Activated T-helper 17 cell treated with anti-CD3 and anti-CD28 coated beads, Interleukin-2, amount 50 U/mL, for 72 hours (primary cell): ENCODE measurements around the gene PLB1. TPM values are rescaled to one million over a fixed set of nuclear protein-coding genes. Genes with fewer than 3 reads are reported as not detected.

ENCODE experiments used
- ATAC-seq: fragments of 150-1000 bp; cut with Tn5 transposase; replicated peaks from 2 replicates; pipeline ENCODE4 v1.10.0; 2021; ENCODE audit warnings: mild to moderate bottlenecking, moderate library complexity
- H3K27ac Mint-ChIP-seq: one replicate; pipeline ENCODE4 v1.8.0; 2022; ENCODE audit warnings: mixed read lengths
- H3K27me3 Mint-ChIP-seq: one replicate; pipeline ENCODE4 v1.8.0; 2022; ENCODE audit warnings: mixed read lengths
- H3K36me3 Mint-ChIP-seq: one replicate; pipeline ENCODE4 v1.8.0; 2022; ENCODE audit warnings: low read depth, mild to moderate bottlenecking, mixed read lengths
- H3K4me1 Mint-ChIP-seq: one replicate; pipeline ENCODE4 v1.8.0; 2022; ENCODE audit warnings: mixed read lengths
- H3K4me3 Mint-ChIP-seq: one replicate; pipeline ENCODE4 v1.8.0; 2022; ENCODE audit warnings: mild to moderate bottlenecking, mixed read lengths
- H3K9me3 Mint-ChIP-seq: one replicate; pipeline ENCODE4 v1.8.0; 2022; ENCODE audit warnings: mixed read lengths
- total RNA-seq, 2 donors: library from RNA; stranded (reverse); gene quantifications; one replicate each; pipeline ENCODE4 v1.2.3, GENCODE V29; 2022

Gene PLB1
- total RNA-seq, 2 donors from 2014 or later: 0.61 to 0.90 TPM

DNA sequence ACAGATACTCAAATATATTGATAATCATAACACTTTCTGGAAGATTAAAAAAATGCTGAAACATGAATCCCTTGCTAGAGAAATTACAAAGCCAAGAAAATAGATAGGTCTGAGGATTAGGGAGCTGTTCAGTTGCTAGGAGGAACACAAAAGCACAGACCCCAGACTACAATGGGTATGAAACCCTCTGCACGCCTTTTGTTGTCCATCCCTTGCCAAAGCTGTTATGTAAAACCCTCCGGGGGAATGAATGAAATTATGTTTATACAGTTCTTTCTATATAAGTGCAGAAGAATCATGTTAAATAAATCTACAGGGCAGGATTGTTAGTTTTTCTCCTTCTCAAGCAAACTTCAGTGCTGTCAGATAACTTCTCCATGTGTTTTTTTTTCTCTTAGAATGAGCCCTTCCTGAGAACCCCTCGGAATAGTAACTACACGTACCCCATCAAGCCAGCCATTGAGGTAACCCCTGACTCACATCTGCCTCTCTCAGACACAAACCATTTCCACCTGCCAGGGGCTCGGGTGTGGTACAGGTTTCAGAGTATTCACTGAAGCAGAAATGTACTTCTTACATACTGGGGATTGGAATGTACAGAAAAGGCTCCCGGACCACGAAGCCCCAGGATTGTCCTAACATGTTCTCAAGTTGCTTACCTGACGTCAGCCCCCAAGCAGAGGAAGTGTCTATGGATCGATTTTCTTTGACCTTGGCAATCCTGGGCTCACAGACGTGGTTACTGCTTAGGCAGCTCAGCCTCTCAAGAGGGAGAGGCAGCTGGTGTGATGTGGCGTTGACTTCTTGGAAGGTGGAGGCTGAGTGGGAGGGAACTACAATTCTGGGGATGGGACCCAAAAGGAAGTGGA, 118.0 kb downstream of the PLB1 start:
- no peaks in the 10 kb centered on the region for H3K27me3 Mint-ChIP-seq
- H3K4me1 Mint-ChIP-seq: peaks cover 22% of the 10 kb centered on the region
- H3K27ac Mint-ChIP-seq: no peak overlapping the region
- H3K9me3 Mint-ChIP-seq: no peaks in the 10 kb centered on the region
- ATAC-seq: peak; percentile 77
- H3K36me3 Mint-ChIP-seq: no peaks in the 10 kb centered on the region
- H3K4me3 Mint-ChIP-seq: no peak overlapping the region

DNA sequence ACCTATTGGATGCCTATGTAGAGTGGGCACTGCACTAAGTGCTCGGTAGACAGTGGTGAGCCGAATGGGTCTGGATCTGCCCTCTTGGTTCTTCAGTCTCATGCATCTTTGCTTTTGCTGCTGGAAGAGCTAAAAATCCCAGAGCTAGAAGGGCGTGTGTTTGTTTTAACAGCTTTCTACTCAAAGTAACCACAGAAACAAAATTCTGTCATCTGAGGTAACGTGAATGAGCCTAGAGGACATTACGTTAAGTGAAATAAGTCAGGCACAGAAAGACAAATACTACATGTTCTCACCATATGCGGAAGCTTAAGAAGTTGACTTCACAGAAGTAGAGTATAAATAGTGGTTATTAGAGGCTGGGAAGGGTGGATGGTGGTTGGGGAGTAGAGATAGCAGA, 119.8 kb downstream of the PLB1 start:
- no peak overlapping the region for H3K4me3 Mint-ChIP-seq
- H3K27me3 Mint-ChIP-seq: no peaks in the 10 kb centered on the region
- H3K27ac Mint-ChIP-seq: no peak overlapping the region
- no peak for ATAC-seq
- H3K4me1 Mint-ChIP-seq: peaks cover 31% of the 10 kb centered on the region
- no peaks in the 10 kb centered on the region for H3K36me3 Mint-ChIP-seq
- H3K9me3 Mint-ChIP-seq: no peaks in the 10 kb centered on the region

GRCh38 chr2:28616396-28616999, 120.6 kb downstream of the PLB1 start:
- no peak for ATAC-seq
- Mint-ChIP-seq H3K9me3 (no peaks in the 10 kb centered on the region), H3K36me3 (no peaks in the 10 kb centered on the region), H3K27ac (no peak overlapping the region), H3K27me3 (no peaks in the 10 kb centered on the region), H3K4me1 (peaks cover 31% of the 10 kb centered on the region), H3K4me3 (no peak overlapping the region)

DNA sequence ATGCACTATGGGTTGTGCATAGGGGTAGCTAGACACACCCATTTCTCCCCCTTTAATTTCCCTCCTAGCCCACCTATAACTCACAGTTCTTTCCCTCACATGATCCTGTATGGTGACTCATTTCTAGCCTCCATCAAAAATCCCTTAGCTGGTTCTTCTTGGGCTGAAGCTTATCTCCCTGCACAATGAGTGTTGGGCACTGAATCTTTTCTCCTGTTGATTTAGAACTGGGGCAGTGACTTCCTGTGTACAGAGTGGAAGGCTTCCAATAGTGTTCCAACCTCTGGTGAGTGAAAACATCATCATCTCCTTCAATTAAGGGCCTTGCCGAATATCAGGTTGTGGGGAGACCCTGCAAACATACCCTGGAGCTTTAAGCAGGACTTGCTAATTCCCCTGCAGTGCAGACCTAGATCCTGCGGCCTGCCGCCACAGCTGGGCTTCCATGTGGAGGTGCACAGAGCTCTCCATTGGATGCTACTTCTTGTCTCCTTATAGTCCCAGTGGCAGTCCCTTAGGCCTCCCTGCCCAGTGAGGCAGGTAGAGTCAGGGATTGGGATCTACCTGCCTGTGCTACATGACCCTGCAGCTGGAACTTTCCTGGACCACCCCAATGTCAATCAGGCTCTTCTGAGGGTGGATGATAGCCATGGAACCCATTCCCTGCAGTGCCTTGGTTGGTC, 121.8 kb downstream of the PLB1 start:
- no peaks in the 10 kb centered on the region for H3K9me3 Mint-ChIP-seq
- peaks cover 38% of the 10 kb centered on the region for H3K4me1 Mint-ChIP-seq
- H3K36me3 Mint-ChIP-seq: no peaks in the 10 kb centered on the region
- H3K27me3 Mint-ChIP-seq: no peaks in the 10 kb centered on the region
- no peak for ATAC-seq
- no peak overlapping the region for H3K4me3 Mint-ChIP-seq
- no peak overlapping the region for H3K27ac Mint-ChIP-seq

GRCh38 chr2:28618221-28619141, 122.6 kb downstream of the PLB1 start:
- Mint-ChIP-seq H3K4me3 (no peak overlapping the region), H3K27ac (peak overlapping the region; percentile 98), H3K27me3 (no peaks in the 10 kb centered on the region), H3K36me3 (no peaks in the 10 kb centered on the region), H3K4me1 (peaks cover 44% of the 10 kb centered on the region), H3K9me3 (no peaks in the 10 kb centered on the region)
- ATAC-seq: no peak

- H3K9me3 Mint-ChIP-seq: no peaks in the 10 kb centered on the region
- peak overlapping the region; percentile 85 for H3K4me3 Mint-ChIP-seq
- H3K27ac Mint-ChIP-seq: peak overlapping the region; percentile 98
- peaks cover 49% of the 10 kb centered on the region for H3K4me1 Mint-ChIP-seq
- no peak for ATAC-seq
- no peaks in the 10 kb centered on the region for H3K36me3 Mint-ChIP-seq
- no peaks in the 10 kb centered on the region for H3K27me3 Mint-ChIP-seq
Observed at GRCh38 chr2:28619213-28620196, 123.6 kb downstream of the PLB1 start.

DNA sequence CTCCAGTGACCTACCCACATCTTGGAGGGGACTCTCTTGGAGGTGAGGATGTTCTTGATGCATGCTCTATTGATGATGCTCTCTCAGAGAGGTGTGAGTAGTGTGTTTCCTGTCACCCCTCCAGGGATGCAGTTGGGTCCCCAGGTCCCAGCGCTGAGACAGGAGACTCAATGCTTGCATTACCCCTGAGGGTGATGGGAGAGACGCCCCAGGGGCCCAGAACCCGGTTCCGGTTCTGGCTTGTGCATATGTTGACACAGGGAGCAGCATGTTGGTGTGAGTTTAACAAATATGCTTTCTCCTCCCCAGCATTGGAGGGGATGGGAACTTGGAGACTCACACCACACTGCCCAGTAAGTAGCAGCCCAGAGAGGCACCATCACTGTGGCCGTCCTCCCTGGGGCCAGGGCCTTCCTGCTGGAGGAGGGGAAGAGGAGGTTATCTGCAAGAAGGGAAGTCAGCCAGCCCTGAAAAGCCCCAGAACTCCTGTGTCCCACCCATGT, 124.5 kb downstream of the PLB1 start:
- ATAC-seq: no peak
- peaks cover 4% of the 10 kb centered on the region for H3K36me3 Mint-ChIP-seq
- no peaks in the 10 kb centered on the region for H3K9me3 Mint-ChIP-seq
- H3K4me1 Mint-ChIP-seq: peaks cover 55% of the 10 kb centered on the region
- peak overlapping the region; percentile 85 for H3K4me3 Mint-ChIP-seq
- peak overlapping the region; percentile 98 for H3K27ac Mint-ChIP-seq
- H3K27me3 Mint-ChIP-seq: no peaks in the 10 kb centered on the region

- ATAC-seq: no peak
- peaks cover 55% of the 10 kb centered on the region for H3K4me1 Mint-ChIP-seq
Observed at GRCh38 chr2:28620801-28621171, 124.9 kb downstream of the PLB1 start.

GRCh38 chr2:28621172-28622100, 125.6 kb downstream of the PLB1 start:
- Mint-ChIP-seq H3K4me3 (peak overlapping the region; percentile 85), H3K36me3 (peaks cover 4% of the 10 kb centered on the region), H3K27me3 (no peaks in the 10 kb centered on the region), H3K27ac (peak overlapping the region; percentile 98), H3K4me1 (peaks cover 55% of the 10 kb centered on the region), H3K9me3 (no peaks in the 10 kb centered on the region)
- ATAC-seq: peak; percentile 77

More at GRCh38 chr2:28620801-28621171, 124.9 kb downstream of the PLB1 start:
- Mint-ChIP-seq H3K4me3 (peak overlapping the region; percentile 85), H3K36me3 (peaks cover 4% of the 10 kb centered on the region), H3K27me3 (no peaks in the 10 kb centered on the region), H3K9me3 (no peaks in the 10 kb centered on the region), H3K27ac (peak overlapping the region; percentile 98)

DNA sequence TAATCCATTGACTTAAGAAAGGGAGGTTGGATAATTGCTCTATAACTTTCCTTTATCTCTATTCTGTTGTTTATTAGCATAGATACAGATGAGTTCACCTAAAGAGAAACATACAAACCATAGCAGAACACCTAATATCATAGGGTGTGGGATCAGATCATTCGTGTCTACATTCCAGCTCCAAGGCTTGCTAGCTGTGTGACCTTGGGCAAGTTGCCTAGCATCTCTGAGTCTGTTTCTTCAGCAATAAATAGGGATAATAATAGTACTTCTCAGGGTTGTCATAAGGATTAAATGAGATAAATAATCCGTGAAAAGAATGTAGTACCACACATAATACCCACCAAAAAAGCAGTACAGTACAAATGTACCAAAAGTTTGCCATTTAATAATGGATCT, 126.2 kb downstream of the PLB1 start:
- ATAC-seq: no peak
- no peaks in the 10 kb centered on the region for H3K27me3 Mint-ChIP-seq
- peaks cover 56% of the 10 kb centered on the region for H3K4me1 Mint-ChIP-seq
- peaks cover 4% of the 10 kb centered on the region for H3K36me3 Mint-ChIP-seq
- peak overlapping the region; percentile 98 for H3K27ac Mint-ChIP-seq
- H3K9me3 Mint-ChIP-seq: no peaks in the 10 kb centered on the region
- peak overlapping the region; percentile 85 for H3K4me3 Mint-ChIP-seq

GRCh38 chr2:28623582-28624405, 127.9 kb downstream of the PLB1 start:
- peaks cover 4% of the 10 kb centered on the region for H3K36me3 Mint-ChIP-seq
- no peaks in the 10 kb centered on the region for H3K9me3 Mint-ChIP-seq

More at GRCh38 chr2:28623582-28624405, 127.9 kb downstream of the PLB1 start:
- Mint-ChIP-seq H3K4me3 (peak overlapping the region; percentile 85), H3K27me3 (no peaks in the 10 kb centered on the region), H3K4me1 (peaks cover 57% of the 10 kb centered on the region), H3K27ac (peak overlapping the region; percentile 98)
- ATAC-seq: no peak
